SK-N-SH (cell line): ENCODE data around the gene TMA16.

Experiments
- CHD2 ChIP-seq: fragments of 150-350 bp; IDR thresholded peaks from 2 replicates; pipeline ENCODE4 v1.6.1; 2018; ENCODE audit warnings: low read length; ENCODE audit not compliant: partially characterized antibody
- CTCF ChIP-seq: fragments of 200-600 bp; sonication (generic); IDR thresholded peaks from 2 replicates; pipeline ENCODE4 v1.6.1; 2017; ENCODE audit warnings: antibody characterized with exemption, mild to moderate bottlenecking, moderate library complexity
- EP300 ChIP-seq, 2 experiments: IDR thresholded peaks; 2 replicates each; pipeline versions ENCODE4 v1.4.0 to v1.6.1; 2012; ENCODE audit warnings: borderline replicate concordance in 1 of 2, low read depth in 1 of 2, low read length in 1 of 2
- GATA2 ChIP-seq: sonication (generic); formaldehyde crosslinking; IDR thresholded peaks from 2 replicates; pipeline ENCODE4 v1.5.0; 2020; ENCODE audit warnings: mild to moderate bottlenecking, missing genetic modification reagents
- JUND ChIP-seq: IDR thresholded peaks from 2 replicates; pipeline ENCODE4 v1.4.0; 2012
- NFIC ChIP-seq: IDR thresholded peaks from 2 replicates; pipeline ENCODE4 v1.4.0; 2012; ENCODE audit warnings: borderline replicate concordance
- POLR2AphosphoS5 ChIP-seq: IDR thresholded peaks from 2 replicates; pipeline ENCODE4 v1.6.1; 2012; ENCODE audit warnings: low read depth, low read length
- RAD21 ChIP-seq: IDR thresholded peaks from 2 replicates; pipeline ENCODE4 v1.6.1; 2012; ENCODE audit warnings: mild to moderate bottlenecking, low read length
- YY1 ChIP-seq: IDR thresholded peaks from 2 replicates; pipeline ENCODE4 v1.4.0; 2012; ENCODE audit warnings: low read depth, mild to moderate bottlenecking

GRCh38 chr4:163540448-163540847, 46.0 kb downstream of the TMA16 start:
- TF ChIP-seq EP300 (IDR thresholded peaks at IDR 0.05; ENCODE audit: borderline replicate concordance in 1 of 2, low read depth in 1 of 2, low read length in 1 of 2): no peak
- no peak for TF ChIP-seq CTCF
- no peak for TF ChIP-seq YY1
- no peak for TF ChIP-seq GATA2
- no peak for TF ChIP-seq POLR2AphosphoS5
- TF ChIP-seq RAD21: no peak
- TF ChIP-seq NFIC: no peak
- TF ChIP-seq JUND: no peak
- TF ChIP-seq CHD2: no peak
